WTC11 (cell line): ENCODE measurements around the gene USE1. TPM values are rescaled to one million over a fixed set of nuclear protein-coding genes. Genes with fewer than 3 reads are reported as not detected.

Experiments used
- ATAC-seq: fragments of 200-7000 bp; cut with Tn5 transposase; 2 replicates; pipeline ENCODE4 v1.10.0; 2021; ENCODE audit warnings: mild to moderate bottlenecking, moderate library complexity
- CTCF ChIA-PET: fragments of 300-600 bp; sonication (Branson Sonifier 250); formaldehyde crosslinking; loops from one replicate; lab custom pipeline; 2021; ENCODE audit warnings: antibody characterized with exemption; lab: Charles Lee
- POLR2A ChIA-PET: fragments of 350-600 bp; sonication (Branson Sonifier 250); formaldehyde crosslinking; loops from one replicate; lab custom pipeline; 2021; ENCODE audit warnings: antibody characterized with exemption; lab: Charles Lee
- DNase-seq: peaks from one replicate; pipeline ENCODE4 v3.0.0; 2021; ENCODE audit warnings: low spot score
- H3K27ac Mint-ChIP-seq: 2 replicates; pipeline ENCODE4 v1.8.0; 2021; ENCODE audit warnings: mixed read lengths
- H3K27me3 Mint-ChIP-seq: 2 replicates; pipeline ENCODE4 v1.8.0; 2021; ENCODE audit warnings: low read depth, mild to moderate bottlenecking, moderate library complexity, mixed read lengths
- H3K36me3 Mint-ChIP-seq: 2 replicates; pipeline ENCODE4 v1.8.0; 2021; ENCODE audit warnings: mixed read lengths
- H3K4me1 Mint-ChIP-seq: 2 replicates; pipeline ENCODE4 v1.8.0; 2022; ENCODE audit warnings: mixed read lengths
- H3K4me3 Mint-ChIP-seq: 2 replicates; pipeline ENCODE4 v1.8.0; 2021; ENCODE audit warnings: mild to moderate bottlenecking, moderate library complexity, mixed read lengths
- H3K9me3 Mint-ChIP-seq: 2 replicates; pipeline ENCODE4 v1.8.0; 2021; ENCODE audit warnings: mixed read lengths
- FOXK1 ChIP-seq: sonication (generic); formaldehyde crosslinking; IDR thresholded peaks from 2 replicates; pipeline ENCODE4 v1.8.0; 2022; ENCODE audit warnings: mild to moderate bottlenecking, moderate library complexity, missing genetic modification reagents
- FOXP4 ChIP-seq: sonication (generic); formaldehyde crosslinking; IDR thresholded peaks from 2 replicates; pipeline ENCODE4 v1.8.0; 2022; ENCODE audit warnings: mild to moderate bottlenecking, missing genetic modification reagents
- GABPB1 ChIP-seq: sonication (generic); formaldehyde crosslinking; IDR thresholded peaks from 2 replicates; pipeline ENCODE4 v1.8.1; 2023; ENCODE audit warnings: mild to moderate bottlenecking, missing genetic modification reagents
- GTF2I ChIP-seq: fragments of 250-450 bp; sonication (Bioruptor Pico); conservative IDR thresholded peaks from 2 replicates; pipeline ENCODE4 v1.4.0; 2021; ENCODE audit warnings: mild to moderate bottlenecking
- JAZF1 ChIP-seq: fragments of 250-450 bp; sonication (Bioruptor Pico); IDR thresholded peaks from 2 replicates; pipeline ENCODE4 v1.9.0; 2021; ENCODE audit warnings: moderate library complexity, mild to moderate bottlenecking, inconsistent platforms
- MYBL2 ChIP-seq: sonication (generic); formaldehyde crosslinking; IDR thresholded peaks from 2 replicates; pipeline ENCODE4 v1.8.1; 2023; ENCODE audit warnings: mild to moderate bottlenecking, moderate library complexity, missing genetic modification reagents
- PRRX2 ChIP-seq: fragments of 250-450 bp; sonication (Bioruptor Pico); IDR thresholded peaks from 2 replicates; pipeline ENCODE4 v1.8.0; 2021; ENCODE audit warnings: mild to moderate bottlenecking
- SP1 ChIP-seq: sonication (generic); formaldehyde crosslinking; conservative IDR thresholded peaks from 2 replicates; pipeline ENCODE4 v1.8.1; 2022; ENCODE audit warnings: missing genetic modification reagents
- USF1 ChIP-seq: sonication (generic); formaldehyde crosslinking; IDR thresholded peaks from 2 replicates; pipeline ENCODE4 v1.8.0; 2022; ENCODE audit warnings: mild to moderate bottlenecking, missing genetic modification reagents
- ZNF121 ChIP-seq: sonication (generic); formaldehyde crosslinking; IDR thresholded peaks from 2 replicates; pipeline ENCODE4 v1.8.0; 2023; ENCODE audit warnings: missing genetic modification reagents
- ZNF416 ChIP-seq: fragments of 250-450 bp; sonication (Bioruptor Pico); IDR thresholded peaks from 2 replicates; pipeline ENCODE4 v1.9.0; 2021; ENCODE audit warnings: mild to moderate bottlenecking, inconsistent platforms
- total RNA-seq: library from RNA; stranded (reverse); gene quantifications from 3 replicates; pipeline ENCODE4 v1.2.3, GENCODE V29; 2021
- TF ChIP-seq, protein P1 (sequence below): sonication (generic); formaldehyde crosslinking; IDR thresholded peaks from 2 replicates; pipeline ENCODE4 v1.8.1; 2023; ENCODE audit warnings: mild to moderate bottlenecking, missing genetic modification reagents, moderate library complexity

The USE1 gene
- total RNA-seq, 1 experiment from 2014 or later, result 14.2 TPM

DNA sequence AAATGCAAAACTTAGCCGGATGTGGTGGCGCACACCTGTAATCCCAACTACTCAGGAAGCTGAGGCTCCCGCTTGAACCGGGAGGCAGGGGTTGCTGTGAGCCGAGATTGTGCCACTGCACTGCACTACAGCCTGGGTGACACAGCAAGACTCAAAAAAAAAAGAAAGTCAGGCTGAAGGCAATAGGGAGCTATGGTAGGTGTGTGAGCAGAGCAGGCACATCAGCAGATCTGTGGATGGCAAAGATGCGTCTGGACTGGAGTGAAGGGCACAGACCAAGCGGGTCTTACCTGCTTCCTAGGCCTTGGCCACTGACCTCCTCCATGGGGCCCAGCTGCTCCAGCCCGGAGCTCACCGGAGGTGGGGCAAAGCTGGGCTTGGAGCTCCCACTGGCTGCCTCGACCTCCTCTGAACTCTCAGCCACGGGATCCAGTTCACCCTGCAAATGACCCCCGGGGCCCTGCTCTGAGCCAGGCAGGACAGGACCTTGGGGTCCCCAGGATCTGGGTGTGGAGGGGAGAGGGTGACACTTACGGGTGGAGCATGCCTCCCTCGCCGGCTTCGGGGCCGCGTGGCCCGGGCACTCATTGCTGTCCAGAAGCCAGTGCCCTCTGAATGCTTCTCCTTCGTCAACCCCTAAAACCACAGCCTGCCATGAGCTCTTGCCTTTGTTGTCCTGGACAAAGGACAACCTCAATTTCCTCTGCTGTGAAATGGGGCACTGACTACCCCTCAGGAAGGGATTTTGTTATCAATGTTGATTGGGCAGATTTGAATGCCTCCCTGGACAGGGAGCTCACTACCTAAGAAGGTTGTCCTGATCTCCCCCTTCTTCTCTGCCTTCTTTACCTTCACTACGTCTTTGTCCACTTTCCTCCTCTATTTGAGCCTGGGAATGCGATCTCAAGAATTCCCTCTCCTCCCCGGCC lies 48.8 kb downstream of the USE1 start:
- POLR2A ChIA-PET, result interaction anchor here (1.8 to 3.9 kb wide), 3 partner anchors 16 to 49 kb away, joined by 5 to 11 read pairs (median 5); partner anchors contain the start of genes OCEL1 and USE1
- Mint-ChIP-seq H3K9me3 (peaks cover 12% of the 10 kb centered on the region), H3K4me3 (peak overlapping the region; percentile 61), H3K4me1 (peaks cover 25% of the 10 kb centered on the region), H3K27me3 (peaks cover 7% of the 10 kb centered on the region), H3K36me3 (peaks cover 16% of the 10 kb centered on the region)
- no peak for ATAC-seq
- DNase-seq, result no peak
- CTCF ChIA-PET, result interaction anchor here (0.5 to 1.8 kb wide), 5 partner anchors 9 to 59 kb away, joined by 3 to 8 read pairs (median 5); no protein-coding TSS in a partner anchor
- TF ChIP-seq SP1 (CRISPR knock-in tag), result 0 out of 2 replicates have a peak, but pooled peaks have one; percentile 30
- peak; percentile 88 for TF ChIP-seq GTF2I (CRISPR knock-in tag)
- peak; percentile 2; the same call in 1 of the 2 replicates for TF ChIP-seq FOXP4
- no peak for TF ChIP-seq PRRX2
- TF ChIP-seq, all 79 proteins: peak for 3
- H3K27ac Mint-ChIP-seq, result peak overlapping the region; percentile 100

GRCh38 chr19:17264641-17264979 lies 49.5 kb downstream of the USE1 start, which contains the start of gene USHBP1:
Gene USHBP1, minus strand, starts transcription at chr19:17264745. Its CDS starts 446 bp downstream, at chr19:17264299.
- peak within 1 kb of the TSS; percentile 100 for H3K27ac Mint-ChIP-seq
- POLR2A ChIA-PET, result interaction anchor here (1.8 to 3.9 kb wide), 3 partner anchors 16 to 49 kb away, joined by 5 to 11 read pairs (median 5); partner anchors contain the start of genes OCEL1 and USE1
- peaks cover 11% of the 10 kb centered on the region for H3K36me3 Mint-ChIP-seq
- TF ChIP-seq GTF2I (CRISPR knock-in tag) (0 out of 2 replicates have a peak, but pooled peaks have one; percentile 2), ZNF121 (CRISPR knock-in tag) (peak; percentile 79), FOXK1 (CRISPR knock-in tag) (peak; percentile 87; the same call in 1 of the 2 replicates), FOXP4 (peak; percentile 15; the same call in 1 of the 2 replicates), GABPB1 (CRISPR knock-in tag) (no peak), ZNF416 (no peak), SP1 (CRISPR knock-in tag) (0 out of 2 replicates have a peak, but pooled peaks have one; percentile 42), USF1 (CRISPR knock-in tag) (peak; percentile 88)
- TF ChIP-seq, protein P1, sequence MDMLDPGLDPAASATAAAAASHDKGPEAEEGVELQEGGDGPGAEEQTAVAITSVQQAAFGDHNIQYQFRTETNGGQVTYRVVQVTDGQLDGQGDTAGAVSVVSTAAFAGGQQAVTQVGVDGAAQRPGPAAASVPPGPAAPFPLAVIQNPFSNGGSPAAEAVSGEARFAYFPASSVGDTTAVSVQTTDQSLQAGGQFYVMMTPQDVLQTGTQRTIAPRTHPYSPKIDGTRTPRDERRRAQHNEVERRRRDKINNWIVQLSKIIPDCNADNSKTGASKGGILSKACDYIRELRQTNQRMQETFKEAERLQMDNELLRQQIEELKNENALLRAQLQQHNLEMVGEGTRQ (CRISPR knock-in tag), result peak; percentile 92
- TF ChIP-seq, all 79 proteins: peak for 7
- Mint-ChIP-seq H3K4me1 (peaks cover 25% of the 10 kb centered on the region), H3K27me3 (peaks cover 7% of the 10 kb centered on the region), H3K4me3 (peak within 1 kb of the TSS; percentile 61), H3K9me3 (peaks cover 7% of the 10 kb centered on the region)
- DNase-seq (peak; percentile 71), ATAC-seq (peak; percentile 3; the same call in 1 of the 2 replicates)
- CTCF ChIA-PET, result interaction anchor here (0.6 to 1.8 kb wide), 7 partner anchors 9 to 59 kb away, joined by 3 to 5 read pairs (median 4); no protein-coding TSS in a partner anchor

DNA sequence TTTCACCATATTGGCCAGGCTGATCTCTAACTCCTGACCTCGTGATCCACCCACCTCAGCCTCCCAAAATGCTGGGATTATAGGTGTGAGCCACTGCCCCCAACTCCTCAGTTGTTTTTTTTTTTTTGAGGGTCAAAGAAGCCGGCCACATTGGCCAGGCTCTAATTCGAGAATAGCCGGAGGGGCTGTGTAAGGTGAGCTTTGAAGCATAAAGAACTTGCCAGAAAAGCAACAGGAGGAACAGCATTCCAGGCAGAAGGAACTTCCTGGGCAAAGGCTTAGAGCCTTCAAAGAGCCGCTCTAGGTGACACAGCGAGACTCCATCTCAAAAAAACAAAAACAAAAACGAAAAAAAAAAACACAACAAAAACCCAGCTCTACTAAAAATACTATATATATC lies 50.9 kb downstream of the USE1 start:
- Mint-ChIP-seq H3K36me3 (peaks cover 11% of the 10 kb centered on the region), H3K27me3 (no peaks in the 10 kb centered on the region), H3K27ac (no peak overlapping the region), H3K4me3 (no peak overlapping the region), H3K9me3 (no peaks in the 10 kb centered on the region; the same call in 1 of the 2 replicates)
- no peak for DNase-seq
- POLR2A ChIA-PET, result interaction anchor here (1.0 to 3.9 kb wide), 4 partner anchors 18 to 67 kb away, joined by 3 to 11 read pairs (median 6); no protein-coding TSS in a partner anchor
- ATAC-seq, result no peak
- CTCF ChIA-PET, result interaction anchor here (1.2 to 3.0 kb wide), 6 partner anchors 16 to 230 kb away, joined by 4 to 9 read pairs (median 6); partner anchors contain the start of genes ANKLE1, MRPL34 and USE1
- TF ChIP-seq MYBL2 (CRISPR knock-in tag) (no peak), JAZF1 (CRISPR knock-in tag) (no peak), PRRX2 (no peak)
- TF ChIP-seq, protein P1 (CRISPR knock-in tag), result no peak
- TF ChIP-seq, all 79 proteins: peak for 0
- H3K4me1 Mint-ChIP-seq, result peaks cover 21% of the 10 kb centered on the region
